HS-5 (cell line): ENCODE data around the gene APOC4.

Experiments used
- DNase-seq: peaks from one replicate; pipeline ENCODE4 v3.0.0-alpha.2; 2012; ENCODE audit warnings: low read depth

The APOC4 gene

GRCh38 chr19:44993926-44994537 is 52.0 kb downstream of the APOC4 start:
- no peak for DNase-seq
